Measurements from ENCODE around the gene ADCY2.

Gene ADCY2

GRCh38 chr5:7850395-7851239 lies 454.7 kb downstream of the ADCY2 start, which contains the start of gene CFAP90:
CFAP90 (minus strand) TSS chr5:7851133; CDS start chr5:7851021, 112 bp downstream.
- no peak for DNase-seq

GRCh38 chr5:7851240-7851592 lies 455.3 kb downstream of the ADCY2 start:
- DNase-seq: no peak

- no peak for DNase-seq
Measured at GRCh38 chr5:7851617-7852289, 455.8 kb downstream of the ADCY2 start.

- DNase-seq: no peak
Measured at GRCh38 chr5:7852542-7852941, 456.6 kb downstream of the ADCY2 start.

GRCh38 chr5:7852988-7853387 lies 457.1 kb downstream of the ADCY2 start:
- DNase-seq: no peak

- no peak for DNase-seq
Measured at GRCh38 chr5:7855611-7856010, 459.7 kb downstream of the ADCY2 start.

GRCh38 chr5:7856855-7857254 lies 460.9 kb downstream of the ADCY2 start:
- peak; percentile 27 for DNase-seq

- no peak for DNase-seq
Measured at GRCh38 chr5:7857361-7857760, 461.4 kb downstream of the ADCY2 start.

GRCh38 chr5:7857926-7858632 lies 462.1 kb downstream of the ADCY2 start:
- no peak for DNase-seq

- DNase-seq: no peak
Measured at GRCh38 chr5:7866196-7866595, 470.3 kb downstream of the ADCY2 start.

- DNase-seq: no peak
Measured at GRCh38 chr5:7867260-7867659, 471.3 kb downstream of the ADCY2 start.

- DNase-seq: no peak
Measured at GRCh38 chr5:7868427-7868772, 472.5 kb downstream of the ADCY2 start.

GRCh38 chr5:7868773-7869473 lies 473.0 kb downstream of the ADCY2 start, which contains the start of the genes FASTKD3 and MTRR:
FASTKD3 (minus strand) TSS chr5:7869031; CDS start chr5:7868083, 948 bp downstream.
MTRR (plus strand) TSS chr5:7869148; CDS start chr5:7870795, 1,647 bp downstream.
- peak; percentile 66 for DNase-seq

GRCh38 chr5:7869474-7870136 lies 473.7 kb downstream of the ADCY2 start:
- DNase-seq: no peak

- DNase-seq: no peak
Measured at GRCh38 chr5:7871653-7872052, 475.7 kb downstream of the ADCY2 start.

GRCh38 chr5:7872517-7873130 lies 476.7 kb downstream of the ADCY2 start:
- no peak for DNase-seq

- no peak for DNase-seq
Measured at GRCh38 chr5:7873216-7873615, 477.3 kb downstream of the ADCY2 start.

- no peak for DNase-seq
Measured at GRCh38 chr5:7874639-7875038, 478.7 kb downstream of the ADCY2 start.

- DNase-seq: no peak
Measured at GRCh38 chr5:7875151-7875550, 479.2 kb downstream of the ADCY2 start.

- DNase-seq: no peak
Measured at GRCh38 chr5:7876867-7877266, 480.9 kb downstream of the ADCY2 start.

- peak; percentile 32 for DNase-seq
Measured at GRCh38 chr5:7877851-7878250, 481.9 kb downstream of the ADCY2 start.

GRCh38 chr5:7878381-7878873 lies 482.5 kb downstream of the ADCY2 start:
- peak; percentile 20 for DNase-seq

All from NCI-H2029 treated with DMSO at 0.1 percent for 48 hours (cell line).